HCT116 (cell line): ENCODE results near the gene DBP. TPM values are rescaled to one million over a fixed set of nuclear protein-coding genes. Genes with fewer than 3 reads are reported as not detected.

ENCODE experiments used
- total RNA-seq: library from RNA; stranded (reverse); gene quantifications from one replicate; pipeline ENCODE4 v1.2.1, GENCODE V29; 2021; ENCODE audit not compliant: unreplicated experiment

Gene DBP
- total RNA-seq, 1 experiment from 2014 or later: 45.9 TPM

Other genes starting within 250 kb of the DBP start
- 212 TPM for gene KDELR1, start 245.8 kb downstream of the DBP start, total RNA-seq
- 26.2 TPM for gene GRIN2D, start 243.7 kb downstream of the DBP start, total RNA-seq
- 64.8 TPM for gene GRWD1, start 191.4 kb downstream of the DBP start, total RNA-seq
- 2.5 TPM for gene KCNJ14, start 181.8 kb downstream of the DBP start, total RNA-seq
- 75.3 TPM for gene CYTH2, start 168.0 kb downstream of the DBP start, total RNA-seq
- 19.9 TPM for gene LMTK3, start 125.5 kb downstream of the DBP start, total RNA-seq
- gene SULT2B1, start 85.2 kb downstream of the DBP start, total RNA-seq: 4.8 TPM
- gene SPACA4, start 30.6 kb downstream of the DBP start, total RNA-seq: not detected
- 6.8 TPM for gene FAM83E, start 22.3 kb downstream of the DBP start, total RNA-seq
- 2,006 TPM for gene RPL18, start 18.2 kb downstream of the DBP start, total RNA-seq
- gene SPHK2, start 17.9 kb downstream of the DBP start, total RNA-seq: 19.9 TPM
- 29.6 TPM for gene CA11, start 8.8 kb upstream of the DBP start, total RNA-seq
- gene NTN5, start 35.6 kb upstream of the DBP start, total RNA-seq: 3.1 TPM
- 12.5 TPM for gene FUT2, start 58.6 kb upstream of the DBP start, total RNA-seq
- gene MAMSTR, start 82.3 kb upstream of the DBP start, total RNA-seq: 1.3 TPM
- 1.9 TPM for gene RASIP1, start 103.2 kb upstream of the DBP start, total RNA-seq
- 1.7 TPM for gene IZUMO1, start 109.5 kb upstream of the DBP start, total RNA-seq
- 14.1 TPM for gene FUT1, start 115.3 kb upstream of the DBP start, total RNA-seq
- 0.81 TPM for gene FGF21, start 118.1 kb upstream of the DBP start, total RNA-seq
- gene BCAT2, start 173.7 kb upstream of the DBP start, total RNA-seq: 66.1 TPM
- gene HSD17B14, start 199.1 kb upstream of the DBP start, total RNA-seq: 3.9 TPM
- gene PLEKHA4, start 231.2 kb upstream of the DBP start, total RNA-seq: 20.4 TPM
- gene PPP1R15A, start 235.0 kb upstream of the DBP start, total RNA-seq: 50.3 TPM